ENCODE results near the gene LCTL.
"Not testable (repeated sequence)": the region's sequence is repeated elsewhere in the genome, so short reads cannot be mapped to it uniquely, and the experiment has no call there.

The LCTL gene

GRCh38 chr15:66565141-66565641 lies 607 bp downstream of the LCTL start:
- DNase-seq (ENCODE audit: low spot score), result no peak

- no peak for DNase-seq (ENCODE audit: low spot score)
Measured at GRCh38 chr15:66564136-66565041, 1.4 kb downstream of the LCTL start.

- no peak for DNase-seq (ENCODE audit: low spot score)
Measured at GRCh38 chr15:66563566-66564110, 2.2 kb downstream of the LCTL start.

- no peak for DNase-seq (ENCODE audit: low spot score)
Measured at GRCh38 chr15:66563126-66563525, 2.7 kb downstream of the LCTL start.

GRCh38 chr15:66560856-66561525 lies 4.8 kb downstream of the LCTL start:
- no peak for DNase-seq (ENCODE audit: low spot score)

GRCh38 chr15:66558271-66558670 lies 7.5 kb downstream of the LCTL start:
- DNase-seq (ENCODE audit: low spot score), result no peak

GRCh38 chr15:66555685-66556084 lies 10.1 kb downstream of the LCTL start:
- DNase-seq (ENCODE audit: low spot score), result no peak

- DNase-seq (ENCODE audit: low spot score), result no peak
Measured at GRCh38 chr15:66545255-66545654, 20.5 kb downstream of the LCTL start.

- DNase-seq (ENCODE audit: low spot score), result no peak
Measured at GRCh38 chr15:66542896-66543295, 22.9 kb downstream of the LCTL start.

- DNase-seq (ENCODE audit: low spot score), result no peak
Measured at GRCh38 chr15:66535056-66535455, 30.7 kb downstream of the LCTL start.

GRCh38 chr15:66524838-66525237 lies 41.0 kb downstream of the LCTL start:
- no peak for DNase-seq (ENCODE audit: low spot score)

GRCh38 chr15:66523926-66524325 lies 41.9 kb downstream of the LCTL start:
- DNase-seq (ENCODE audit: low spot score), result no peak

- DNase-seq (ENCODE audit: low spot score), result peak; percentile 38
Measured at GRCh38 chr15:66515901-66516322, 49.9 kb downstream of the LCTL start.

GRCh38 chr15:66514586-66514985 lies 51.2 kb downstream of the LCTL start:
- no peak for DNase-seq (ENCODE audit: low spot score)

- DNase-seq (ENCODE audit: low spot score), result peak; percentile 64
Measured at GRCh38 chr15:66508293-66508883, 57.4 kb downstream of the LCTL start.

- DNase-seq (ENCODE audit: low spot score), result no peak
Measured at GRCh38 chr15:66505818-66506217, 60.0 kb downstream of the LCTL start.

GRCh38 chr15:66505430-66505811 lies 60.4 kb downstream of the LCTL start:
- DNase-seq (ENCODE audit: low spot score), result no peak

GRCh38 chr15:66504563-66505429 lies 61.0 kb downstream of the LCTL start, which contains the start of the genes RPL4 and ZWILCH:
TSS of gene RPL4 (minus strand) at chr15:66504855. CDS start at chr15:66504790, 65 bp downstream.
TSS of gene ZWILCH (plus strand) at chr15:66505326. CDS start at chr15:66505339, 13 bp downstream.
- peak; percentile 94 for DNase-seq (ENCODE audit: low spot score)

GRCh38 chr15:66503780-66504562 lies 61.8 kb downstream of the LCTL start:
- DNase-seq (ENCODE audit: low spot score), result no peak

- not testable (repeated sequence) for DNase-seq (ENCODE audit: low spot score)
Measured at GRCh38 chr15:66503041-66503648, 62.7 kb downstream of the LCTL start.

All from kidney tubule cell (primary cell).